ENCODE data around the gene CACNB4.

DNA sequence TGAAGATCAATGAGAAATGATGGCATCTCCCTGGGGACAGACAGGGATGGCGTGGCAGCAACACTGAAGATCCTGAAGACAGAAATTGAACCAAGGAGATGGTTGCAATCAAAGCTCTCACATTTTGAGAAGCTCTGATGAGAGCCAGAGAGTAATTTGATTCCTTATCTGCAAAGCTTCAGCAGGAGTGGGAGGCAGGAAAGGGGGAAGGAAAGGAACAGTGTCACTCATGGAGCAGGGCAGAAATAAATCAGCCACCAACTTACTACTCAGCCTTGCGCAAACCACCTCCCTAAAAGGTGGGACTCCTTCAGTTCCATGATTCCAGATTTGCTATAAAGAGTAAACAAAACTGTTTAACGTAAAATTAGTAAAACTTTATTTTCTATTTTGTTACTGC is 119.2 kb downstream of the CACNB4 start:
- TF ChIP-seq GATA2 (IDR thresholded peaks at IDR 0.05; ENCODE audit: low read depth, low read length) (no peak), GATA3 (IDR thresholded peaks at IDR 0.05; ENCODE audit: low read depth, low read length) (no peak)
